Right cardiac atrium (tissue), 5 donors: ENCODE data around the gene SDC3. TPM values are rescaled to one million over a fixed set of nuclear protein-coding genes. Genes with fewer than 3 reads are reported as not detected.
"Not testable (repeated sequence)": the region's sequence is repeated elsewhere in the genome, so short reads cannot be mapped to it uniquely, and the experiment has no call there.

Source experiments
- ATAC-seq, 2 donors: fragments of 200-7000 bp; cut with Tn5 transposase; one replicate each; pipeline versions ENCODE4 v1.8.0 to v1.9.1; 2020; ENCODE audit warnings: moderate library complexity in 2 of 2, mild to moderate bottlenecking in 1 of 2
- DNase-seq, 3 donors: peaks; one replicate each; pipeline ENCODE4 v3.0.0-alpha.2; 2020
- H3K27ac ChIP-seq: one replicate; pipeline ENCODE4 v1.5.1; 2013; ENCODE audit warnings: mild to moderate bottlenecking, low read length, control low read depth, moderate library complexity
- H3K27me3 ChIP-seq: one replicate; pipeline ENCODE4 v1.6.1; 2013; ENCODE audit not compliant: control insufficient read depth, insufficient read depth
- H3K4me1 ChIP-seq: one replicate; pipeline ENCODE4 v1.6.1; 2013; ENCODE audit warnings: low read length; ENCODE audit not compliant: control insufficient read depth, insufficient read depth
- H3K4me3 ChIP-seq: one replicate; pipeline ENCODE4 v1.5.1; 2013; ENCODE audit warnings: low read length, control low read depth
- H3K9me3 ChIP-seq: one replicate; pipeline ENCODE4 v1.6.1; 2013; ENCODE audit warnings: low read length; ENCODE audit not compliant: control insufficient read depth
- WGBS: extraction: QIAGEN DNeasy Blood & Tissue Kit; methylation state at CpG from one replicate; pipeline ENCODE4 v1.1.7; 2013; 5-methylcytosine and 5-hydroxymethylcytosine counted together
- intact Hi-C, 4 donors: fragments of 100-400 bp; cut with DNase I; formaldehyde crosslinking; loops; one replicate each; pipeline versions ENCODE4 v1.11.0 to v1.14.0; 2022 to 2023
- polyA plus RNA-seq: library from polyadenylated mRNA; stranded (reverse); fragments of 200-250 nt; gene quantifications from one replicate; pipeline ENCODE4 v1.2.3, GENCODE V29; 2013
- total RNA-seq, 4 donors: library from RNA; stranded (reverse); fragmentation: NEBNext Ultra II Directional; extraction: Animal tissue kit (Norgen Biotek cat#: 25700); gene quantifications; one replicate each; pipeline ENCODE4 v1.2.1, GENCODE V29; 2021
- donor health status: healthy with polysubstance abuse.
- donor health status: DM: no; HTN: yes; CAD: no.
- donor health status: DM: no; HTN: no; CAD: no.
- donor health status: DM: no; HTN: yes; CAD: no; lungs with severe emphysema.
- donor health status: DM: yes; HTN: yes; CAD: no.

Gene SDC3
- total and polyA plus RNA-seq, 5 donors, result 33.2 to 40.9 (median 38.7) TPM

DNA sequence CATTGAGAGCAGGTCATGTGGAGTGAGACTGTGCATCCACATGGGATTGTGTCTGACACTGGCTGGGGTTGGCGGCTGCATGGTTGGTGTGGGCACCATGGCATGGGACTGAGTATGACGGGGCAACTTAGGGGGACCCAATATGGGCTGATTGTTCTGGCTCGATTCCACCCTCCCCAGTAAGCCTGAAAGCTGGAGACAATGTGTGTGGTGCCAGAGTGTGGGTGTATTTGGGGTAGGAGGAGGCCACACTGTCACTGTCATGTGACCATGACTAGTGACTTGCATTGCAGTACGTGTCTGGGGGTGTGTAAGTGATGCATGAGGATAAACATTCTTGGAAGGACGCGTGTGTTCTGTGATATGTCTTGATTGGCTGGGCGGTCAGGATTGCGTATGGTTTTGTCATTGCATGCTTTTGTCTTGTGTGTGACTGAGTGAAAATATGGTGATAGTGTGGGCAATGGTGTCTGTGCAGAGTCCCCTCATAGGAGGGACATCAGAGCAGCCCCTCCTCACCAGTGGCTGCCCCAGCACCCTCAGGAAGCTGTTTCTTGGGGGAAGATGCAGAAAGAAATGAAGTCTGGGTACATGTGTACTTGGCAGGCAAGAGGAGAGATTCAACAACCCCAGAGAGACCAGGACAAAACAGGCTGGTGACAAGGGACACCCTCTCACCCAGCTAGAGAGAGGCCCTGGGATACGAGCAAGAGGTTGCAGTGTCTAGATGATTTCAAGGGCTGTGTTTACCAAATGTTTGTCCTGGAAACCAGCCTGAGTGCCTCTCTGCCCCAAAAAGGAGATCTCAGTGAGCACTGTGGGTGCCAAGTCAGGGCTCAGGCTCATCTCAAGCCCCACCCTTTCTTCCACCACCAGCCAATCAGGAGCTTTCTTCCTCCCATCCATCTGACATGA, 36.3 kb downstream of the SDC3 start:
- H3K27me3 ChIP-seq, result no peaks in the 10 kb centered on the region
- peaks cover 3% of the 10 kb centered on the region for H3K9me3 ChIP-seq
- no peak for ATAC-seq
- 87% methylated on average over 9 of the region's 9 CpGs for WGBS
- intact Hi-C loops, result no loop called here
- no peak overlapping the region for H3K4me3 ChIP-seq
- DNase-seq, result peak in 1 of 3 donors; percentile 8
- H3K4me1 ChIP-seq, result no peaks in the 10 kb centered on the region
- no peak overlapping the region for H3K27ac ChIP-seq

DNA sequence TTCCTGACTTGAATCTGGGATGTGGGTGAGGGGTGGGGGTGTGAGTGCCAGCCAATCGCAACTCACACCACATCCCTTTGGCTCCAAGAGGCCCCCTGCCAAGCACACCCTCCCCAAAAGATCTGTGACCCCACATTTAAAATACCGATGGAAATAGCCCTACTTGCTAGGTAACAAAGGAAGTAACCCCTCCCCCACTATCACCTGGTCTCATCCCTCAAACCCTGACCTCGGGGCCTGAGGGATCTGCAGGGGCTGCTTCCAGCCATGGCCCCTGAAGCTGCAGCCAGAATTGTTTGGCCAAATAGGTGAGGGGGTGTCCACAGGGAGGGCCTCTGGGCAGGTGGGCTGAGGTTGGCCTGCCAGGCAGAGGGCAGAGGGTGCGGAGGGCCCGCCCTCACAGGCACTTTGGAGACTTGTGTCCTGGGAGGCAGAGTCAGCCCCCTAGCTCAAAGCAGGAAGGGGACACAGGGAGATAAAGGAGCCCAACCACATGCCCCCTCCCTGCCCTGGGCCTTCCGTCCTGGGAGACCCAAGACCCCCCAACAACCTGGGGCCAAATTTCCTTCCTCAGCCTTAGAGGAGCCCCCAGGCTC, 37.2 kb downstream of the SDC3 start:
- peaks cover 3% of the 10 kb centered on the region for H3K9me3 ChIP-seq
- H3K4me3 ChIP-seq, result no peak overlapping the region
- no peaks in the 10 kb centered on the region for H3K4me1 ChIP-seq
- DNase-seq, result peak in 2 of 3 donors; percentile 7 to 47
- 87% methylated on average over 6 of the region's 6 CpGs for WGBS
- no peak overlapping the region for H3K27ac ChIP-seq
- no peaks in the 10 kb centered on the region for H3K27me3 ChIP-seq
- intact Hi-C loops, result no loop called here
- no peak for ATAC-seq

DNA sequence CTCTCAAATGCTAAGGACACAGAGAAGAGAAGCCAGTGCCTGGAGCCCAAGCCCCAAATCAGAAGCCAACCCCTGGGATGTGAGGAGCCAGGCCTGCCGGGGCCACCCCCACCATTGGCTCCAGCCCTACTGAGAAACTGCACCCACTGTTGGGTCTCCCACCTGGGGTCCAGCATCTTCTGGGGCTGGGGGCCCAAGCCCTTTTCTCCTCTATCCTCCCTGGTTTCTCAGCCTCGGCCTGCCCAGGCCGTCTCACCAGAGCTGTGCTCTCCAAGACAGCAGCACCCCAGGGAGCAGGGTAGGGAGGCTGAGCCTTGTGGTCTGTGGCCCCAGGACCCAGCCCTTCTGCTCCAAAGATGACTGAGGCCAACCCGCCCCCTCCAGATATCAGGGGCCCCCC, 37.9 kb downstream of the SDC3 start:
- Histone ChIP-seq H3K9me3 (peaks cover 3% of the 10 kb centered on the region), H3K27ac (no peak overlapping the region), H3K27me3 (no peaks in the 10 kb centered on the region), H3K4me1 (no peaks in the 10 kb centered on the region), H3K4me3 (no peak overlapping the region)
- DNase-seq (peak in 2 of 3 donors; percentile 6 to 26), ATAC-seq (no peak)
- intact Hi-C loops, result no loop called here
- WGBS, result 93% methylated on average over 4 of the region's 4 CpGs

DNA sequence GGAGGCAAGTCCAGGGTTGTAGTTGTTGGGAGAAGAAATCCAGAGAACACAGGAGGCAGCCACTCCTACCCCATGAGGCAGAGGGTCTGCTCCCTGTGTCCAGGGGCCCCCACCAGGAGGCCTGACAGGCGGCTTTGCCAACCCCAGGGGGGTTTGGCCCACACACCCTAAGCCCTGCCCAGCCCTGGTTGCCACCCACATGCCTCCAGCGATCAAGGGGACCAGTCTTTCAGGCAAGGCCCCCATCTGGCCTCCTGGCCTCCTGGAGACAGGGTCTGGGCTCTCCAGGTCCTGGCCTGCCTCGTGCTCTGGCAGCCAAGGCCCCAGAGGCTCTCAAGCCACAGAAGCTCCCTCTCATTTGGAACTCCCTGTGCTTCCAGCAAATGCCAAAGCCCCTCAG, 38.5 kb downstream of the SDC3 start:
- H3K27ac ChIP-seq, result no peak overlapping the region
- H3K4me3 ChIP-seq, result no peak overlapping the region
- no peaks in the 10 kb centered on the region for H3K27me3 ChIP-seq
- no peaks in the 10 kb centered on the region for H3K4me1 ChIP-seq
- peaks cover 3% of the 10 kb centered on the region for H3K9me3 ChIP-seq
- intact Hi-C loops, result no loop called here
- DNase-seq (peak in 2 of 3 donors; percentile 12 to 20), ATAC-seq (no peak)
- WGBS, result 85% methylated on average over 3 of the region's 3 CpGs

DNA sequence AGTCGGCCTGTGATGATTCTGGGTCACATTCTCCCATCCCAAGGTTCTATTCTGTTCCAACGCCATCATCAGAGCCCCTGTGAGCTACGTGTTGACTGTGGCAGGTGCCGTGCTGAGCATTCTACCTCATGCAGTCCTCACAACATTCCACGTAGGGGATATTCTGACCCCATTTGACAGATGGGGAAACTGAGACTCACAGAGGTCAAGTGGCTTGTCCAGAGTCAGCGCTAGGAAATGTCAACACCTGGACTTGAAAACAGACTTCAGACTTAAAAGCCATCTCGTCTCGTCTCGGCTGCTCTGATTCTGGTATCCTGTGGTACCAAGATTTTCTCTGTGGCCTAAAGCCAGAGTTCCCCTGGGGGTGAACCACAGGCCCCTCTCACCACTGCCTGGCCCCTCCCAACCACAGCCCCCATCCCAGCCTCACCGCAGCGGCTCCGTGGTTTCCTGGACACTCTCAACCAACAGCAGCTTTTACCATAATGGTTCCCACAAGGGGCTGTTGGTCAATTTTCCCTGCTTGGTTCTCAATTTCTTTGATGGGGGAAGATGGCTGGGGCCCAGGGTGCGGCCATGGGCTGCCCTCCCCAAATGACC, 39.6 kb downstream of the SDC3 start:
- peak in 2 of 3 donors; percentile 5 to 15 for DNase-seq
- WGBS, result 88% methylated on average over 13 of the region's 13 CpGs

DNA sequence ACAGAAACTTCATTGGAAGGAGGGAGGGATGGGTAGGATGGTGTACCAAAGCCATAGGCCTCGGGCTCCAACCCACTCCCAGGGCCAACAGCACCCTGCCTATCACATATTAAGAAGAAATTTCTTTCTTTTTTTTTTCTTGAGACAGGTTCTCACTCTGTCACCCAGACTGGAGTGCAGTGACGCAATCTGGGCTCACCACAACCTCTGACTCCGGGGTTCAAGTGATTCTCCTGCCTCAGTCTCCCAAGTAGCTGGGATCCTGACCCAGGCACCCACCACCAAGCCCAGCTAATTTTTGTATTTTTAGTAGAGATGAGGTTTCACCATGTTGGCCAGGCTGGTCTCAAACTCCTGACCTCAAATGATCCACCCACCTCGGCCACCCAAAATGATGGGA, 40.5 kb downstream of the SDC3 start:
- ATAC-seq, H3K4me3 ChIP-seq, H3K4me1 ChIP-seq, H3K9me3 ChIP-seq, intact Hi-C loops, H3K27ac ChIP-seq, H3K27me3 ChIP-seq: not testable (repeated sequence)
- WGBS, result 89% methylated on average over 4 of the region's 4 CpGs
- DNase-seq, result peak in 2 of 3 donors; percentile 1 to 25

More for the DNA sequence above, 39.6 kb downstream of the SDC3 start:
- H3K27me3 ChIP-seq, result no peaks in the 10 kb centered on the region
- H3K4me1 ChIP-seq, result no peaks in the 10 kb centered on the region
- H3K4me3 ChIP-seq, result no peak overlapping the region
- no peak for ATAC-seq
- intact Hi-C loops, result no loop called here
- peaks cover 3% of the 10 kb centered on the region for H3K9me3 ChIP-seq
- H3K27ac ChIP-seq, result no peak overlapping the region

DNA sequence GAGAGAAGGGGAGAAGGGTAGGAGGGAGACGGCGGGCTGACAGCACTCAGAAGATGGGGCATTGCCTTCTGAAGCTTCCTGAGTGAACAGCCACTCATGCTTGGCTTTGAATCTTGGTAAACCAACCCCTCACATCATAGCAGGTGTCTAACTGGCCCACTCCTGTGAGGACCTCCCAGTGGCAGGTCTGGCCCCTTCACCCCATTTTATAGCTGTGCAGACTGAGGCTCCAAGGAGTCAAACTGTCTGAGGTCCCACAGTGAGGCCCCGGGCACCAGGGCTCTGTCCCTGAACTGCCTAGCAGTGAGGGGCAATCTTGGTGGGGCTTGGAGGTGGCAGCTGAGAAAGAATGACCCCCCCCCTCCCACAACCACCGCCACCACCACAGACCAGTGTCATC, 41.0 kb downstream of the SDC3 start:
- 96% methylated on average over 4 of the region's 4 CpGs for WGBS
- Histone ChIP-seq H3K9me3 (no peaks in the 10 kb centered on the region), H3K4me1 (no peaks in the 10 kb centered on the region), H3K27ac (no peak overlapping the region), H3K27me3 (no peaks in the 10 kb centered on the region), H3K4me3 (no peak overlapping the region)
- no peak for ATAC-seq
- intact Hi-C loops, result no loop called here
- peak in 1 of 3 donors; percentile 36 for DNase-seq

DNA sequence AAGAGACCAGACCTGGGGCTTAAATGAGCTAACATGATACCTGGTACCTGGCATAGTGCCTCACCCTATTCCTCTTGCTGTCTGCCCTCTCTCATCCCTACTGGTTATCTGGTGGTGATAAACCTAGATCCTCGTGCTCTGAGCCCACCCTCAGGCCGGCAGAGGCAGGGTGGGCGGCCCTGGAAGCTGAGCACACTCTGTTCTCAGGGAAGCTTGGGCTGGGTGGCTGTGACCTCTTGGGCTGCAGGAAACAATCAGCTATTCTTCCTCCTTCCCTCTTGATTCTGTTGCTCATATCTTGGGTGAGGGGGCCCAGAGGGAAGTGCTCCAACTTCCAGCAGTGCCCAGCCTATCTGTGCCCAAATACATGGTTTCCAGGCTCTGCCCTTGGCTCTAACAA, 42.0 kb downstream of the SDC3 start:
- DNase-seq, result no peak
- Histone ChIP-seq H3K27ac (no peak overlapping the region), H3K4me1 (no peaks in the 10 kb centered on the region), H3K9me3 (no peaks in the 10 kb centered on the region), H3K4me3 (no peak overlapping the region), H3K27me3 (no peaks in the 10 kb centered on the region)
- intact Hi-C loops, result no loop called here
- no peak for ATAC-seq
- WGBS, result 42% methylated on average over 3 of the region's 3 CpGs

DNA sequence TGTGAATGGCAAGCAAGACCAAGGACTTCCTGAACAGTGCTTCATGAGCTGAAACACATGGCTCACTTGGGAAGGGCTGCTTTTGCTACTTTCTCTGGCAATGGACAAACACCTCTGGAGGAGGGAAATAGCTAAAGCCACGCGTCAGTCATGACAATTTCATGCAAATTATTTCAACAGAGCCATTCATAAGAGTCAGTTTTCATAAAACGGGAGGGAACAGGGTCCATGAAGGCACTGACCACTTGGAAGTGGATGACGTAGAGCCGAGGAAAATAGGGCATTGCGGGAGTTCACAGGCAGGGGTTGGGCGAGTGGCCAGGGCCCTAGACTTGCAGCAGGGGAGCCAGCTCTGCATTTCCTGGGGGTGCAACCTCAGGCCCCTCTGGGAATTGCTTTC, 43.9 kb downstream of the SDC3 start:
- ATAC-seq (peak; percentile 53 to 56), DNase-seq (peak; percentile 55 to 77 (median 75))
- no peak overlapping the region for H3K4me3 ChIP-seq
- no peaks in the 10 kb centered on the region for H3K4me1 ChIP-seq
- WGBS, result 45% methylated on average over 7 of the region's 7 CpGs
- H3K27me3 ChIP-seq, result no peaks in the 10 kb centered on the region
- no peaks in the 10 kb centered on the region for H3K9me3 ChIP-seq
- H3K27ac ChIP-seq, result no peak overlapping the region
- intact Hi-C loops, result no loop called here

DNA sequence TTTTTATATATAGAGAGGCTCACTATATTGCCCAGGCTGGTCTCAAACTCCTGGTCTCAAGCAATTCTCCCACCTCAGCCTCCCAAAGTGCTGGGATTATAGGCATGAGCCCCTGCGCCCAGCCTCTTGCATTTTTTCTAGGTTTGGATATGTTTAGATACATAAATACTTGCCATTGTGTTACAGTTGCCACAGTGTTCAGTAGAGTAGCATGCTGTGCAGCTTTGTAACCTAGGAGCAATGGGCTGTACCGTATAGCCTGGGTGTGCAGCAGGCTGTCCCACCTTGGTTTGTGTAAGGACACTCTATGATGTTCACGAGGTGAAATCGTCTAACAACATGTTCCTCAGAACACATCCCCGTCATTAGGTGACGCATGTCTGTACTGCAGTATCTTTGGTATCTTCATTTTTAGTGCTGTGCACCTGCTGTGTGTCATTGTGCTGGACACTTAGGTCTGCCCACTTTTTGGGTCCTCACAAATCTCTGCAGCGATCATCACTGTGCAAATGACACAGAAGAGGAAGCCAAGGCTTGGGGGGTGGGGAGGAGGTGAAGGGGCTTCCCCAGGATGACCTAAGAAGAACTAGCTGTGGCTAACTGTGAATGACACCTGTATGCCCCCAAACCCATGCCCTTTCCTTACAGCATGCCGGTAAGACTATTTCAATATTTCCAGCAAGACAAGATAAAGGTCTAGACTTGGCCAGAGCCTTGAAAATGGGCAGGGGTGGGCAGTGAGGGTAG, 44.5 kb downstream of the SDC3 start:
- intact Hi-C loops, result no loop called here
- no peak for ATAC-seq
- DNase-seq, result no peak
- Histone ChIP-seq H3K4me1 (no peaks in the 10 kb centered on the region), H3K27me3 (no peaks in the 10 kb centered on the region), H3K4me3 (no peak overlapping the region), H3K27ac (no peak overlapping the region), H3K9me3 (no peaks in the 10 kb centered on the region)
- WGBS, result 80% methylated on average over 8 of the region's 8 CpGs

DNA sequence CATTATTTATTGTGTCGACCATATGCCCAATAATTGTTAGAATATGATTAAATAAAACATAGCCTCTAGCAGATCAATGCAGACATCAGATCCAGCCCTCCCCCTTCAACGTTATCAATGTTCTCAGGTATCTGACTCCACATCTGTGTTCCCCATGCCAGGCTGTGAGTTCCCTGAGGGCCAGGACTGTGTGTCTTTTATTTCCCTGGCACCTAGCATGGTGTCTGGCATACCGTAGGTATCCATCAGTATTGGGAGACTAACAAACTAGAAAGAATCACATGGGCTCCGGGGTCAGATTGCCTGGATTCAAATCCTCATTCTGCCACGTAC, 48.3 kb downstream of the SDC3 start:
- Histone ChIP-seq H3K4me3 (no peak overlapping the region), H3K27ac (no peak overlapping the region), H3K27me3 (no peaks in the 10 kb centered on the region), H3K4me1 (peaks cover 4% of the 10 kb centered on the region), H3K9me3 (no peaks in the 10 kb centered on the region)
- WGBS, result 90% methylated on average over 5 of the region's 5 CpGs
- intact Hi-C loops, result no loop called here
- DNase-seq (no peak), ATAC-seq (no peak)
